OCI-LY3 (cell line): ENCODE results near the gene HOXC6.
A peak's percentile ranks its signal among the peaks of the same experiment; 100 is the strongest.
"Not testable (repeated sequence)": the region's sequence is repeated elsewhere in the genome, so short reads cannot be mapped to it uniquely, and the experiment has no call there.

ENCODE experiments used
- H2AFZ ChIP-seq: fragments of 200-600, 300-600 bp; shearing (Covaris generic); 2 replicates; pipeline ENCODE4 v1.6.0; 2014; ENCODE audit warnings: antibody characterized with exemption, low read depth, low read length
- H3K27ac ChIP-seq: fragments of 200-600, 300-600 bp; sonication (generic); 2 replicates; pipeline ENCODE4 v1.5.1; 2014; ENCODE audit warnings: mild to moderate bottlenecking, low read length, moderate library complexity, mixed read lengths
- H3K27me3 ChIP-seq: fragments of 200-600, 300-600 bp; sonication (generic); 2 replicates; pipeline ENCODE4 v1.6.1; 2014; ENCODE audit warnings: low read depth, low read length, mixed read lengths
- H3K36me3 ChIP-seq: fragments of 200-600, 300-600 bp; sonication (generic); replicated peaks from 2 replicates; pipeline ENCODE3; 2014; ENCODE audit warnings: low read depth, low read length, mixed read lengths
- H3K4me1 ChIP-seq: fragments of 300-600, 200-600 bp; sonication (generic); 2 replicates; pipeline ENCODE4 v1.6.1; 2014; ENCODE audit warnings: low read length, mixed read lengths
- H3K4me2 ChIP-seq: fragments of 200-600, 300-600 bp; sonication (generic); 2 replicates; pipeline ENCODE4 v1.6.1; 2014; ENCODE audit warnings: low read length, mixed read lengths
- H3K4me3 ChIP-seq: fragments of 300-600, 200-600 bp; sonication (generic); 2 replicates; pipeline ENCODE4 v1.5.1; 2014; ENCODE audit warnings: antibody characterized with exemption, mild to moderate bottlenecking, low read length, moderate library complexity
- H3K79me2 ChIP-seq: fragments of 300-600, 200-600 bp; shearing (Covaris generic); 2 replicates; pipeline ENCODE4 v1.6.1; 2014; ENCODE audit warnings: mild to moderate bottlenecking, low read length, mixed read lengths
- H3K9ac ChIP-seq: fragments of 300-600, 200-600 bp; shearing (Covaris generic); 2 replicates; pipeline ENCODE4 v1.6.0; 2014; ENCODE audit warnings: mild to moderate bottlenecking, low read length, moderate library complexity
- H3K9me3 ChIP-seq: fragments of 200-600, 300-600 bp; shearing (Covaris generic); 2 replicates; pipeline ENCODE4 v1.6.1; 2014; ENCODE audit warnings: low read length, mixed read lengths; ENCODE audit not compliant: insufficient read depth
- H4K20me1 ChIP-seq: fragments of 200-600, 300-600 bp; sonication (generic); 2 replicates; pipeline ENCODE4 v1.6.1; 2016; ENCODE audit warnings: low read length, mixed read lengths; ENCODE audit not compliant: insufficient read depth
- CTCF ChIP-seq: fragments of 200-600, 300-600 bp; sonication (generic); IDR thresholded peaks from 2 replicates; pipeline ENCODE4 v1.5.1; 2014; ENCODE audit warnings: antibody characterized with exemption, low read length, low read depth
- EZH2phosphoT487 ChIP-seq: fragments of 200-600 bp; shearing (Covaris generic); IDR thresholded peaks from 2 replicates; pipeline ENCODE4 v1.6.1; 2018; ENCODE audit warnings: antibody characterized with exemption, mixed run types, low read depth

HOXC6 gene

DNA sequence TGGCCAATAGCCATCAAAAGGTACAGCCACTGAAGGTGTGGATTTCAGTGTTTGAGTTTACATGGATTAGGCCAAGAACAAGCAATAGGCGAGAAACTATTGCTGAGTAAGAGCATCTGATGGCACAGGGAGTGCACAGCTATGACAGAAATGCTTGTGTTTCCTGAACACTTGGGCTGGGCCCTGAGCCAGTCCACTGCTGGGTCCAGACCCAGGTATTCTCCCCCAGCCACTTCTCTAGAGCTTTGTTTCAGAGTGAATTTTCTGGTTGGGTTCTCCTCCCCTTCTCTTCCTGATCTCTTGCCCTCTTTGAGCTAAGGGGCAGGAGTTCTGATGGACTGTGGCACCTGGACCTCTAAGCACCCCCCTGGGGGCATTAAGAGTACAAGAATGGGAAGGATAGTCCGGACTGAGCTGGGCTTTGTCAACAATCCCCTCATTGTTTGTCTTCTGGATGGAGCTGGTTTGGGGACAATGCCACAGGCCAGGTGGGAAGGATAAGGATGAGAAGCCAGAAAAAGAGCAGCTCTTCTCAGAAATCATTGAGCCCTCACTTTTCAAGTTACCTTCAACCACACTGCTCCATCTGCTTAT lies 13.0 kb downstream of the HOXC6 start:
- no peaks in the 10 kb centered on the region for H3K27me3 ChIP-seq
- no peaks in the 10 kb centered on the region for H4K20me1 ChIP-seq
- H3K9me3 ChIP-seq, result no peaks in the 10 kb centered on the region
- H2AFZ ChIP-seq, result no peak overlapping the region
- no peak overlapping the region for H3K27ac ChIP-seq
- no peaks in the 10 kb centered on the region for H3K36me3 ChIP-seq
- no peak overlapping the region for H3K9ac ChIP-seq
- no peak overlapping the region for H3K4me2 ChIP-seq
- H3K4me1 ChIP-seq, result peaks cover 26% of the 10 kb centered on the region
- no peaks in the 10 kb centered on the region for H3K79me2 ChIP-seq
- no peak overlapping the region for H3K4me3 ChIP-seq
- TF ChIP-seq CTCF (no peak), EZH2phosphoT487 (no peak)

- H3K9ac ChIP-seq, H4K20me1 ChIP-seq, H3K27ac ChIP-seq, H3K4me2 ChIP-seq, H3K36me3 ChIP-seq, H2AFZ ChIP-seq, H3K9me3 ChIP-seq, H3K4me3 ChIP-seq, H3K79me2 ChIP-seq, H3K27me3 ChIP-seq: not testable (repeated sequence)
- H3K4me1 ChIP-seq, result peaks cover 23% of the 10 kb centered on the region
These were observed 13.8 kb downstream of the HOXC6 start for GRCh38 chr12:54042033-54042432.

DNA sequence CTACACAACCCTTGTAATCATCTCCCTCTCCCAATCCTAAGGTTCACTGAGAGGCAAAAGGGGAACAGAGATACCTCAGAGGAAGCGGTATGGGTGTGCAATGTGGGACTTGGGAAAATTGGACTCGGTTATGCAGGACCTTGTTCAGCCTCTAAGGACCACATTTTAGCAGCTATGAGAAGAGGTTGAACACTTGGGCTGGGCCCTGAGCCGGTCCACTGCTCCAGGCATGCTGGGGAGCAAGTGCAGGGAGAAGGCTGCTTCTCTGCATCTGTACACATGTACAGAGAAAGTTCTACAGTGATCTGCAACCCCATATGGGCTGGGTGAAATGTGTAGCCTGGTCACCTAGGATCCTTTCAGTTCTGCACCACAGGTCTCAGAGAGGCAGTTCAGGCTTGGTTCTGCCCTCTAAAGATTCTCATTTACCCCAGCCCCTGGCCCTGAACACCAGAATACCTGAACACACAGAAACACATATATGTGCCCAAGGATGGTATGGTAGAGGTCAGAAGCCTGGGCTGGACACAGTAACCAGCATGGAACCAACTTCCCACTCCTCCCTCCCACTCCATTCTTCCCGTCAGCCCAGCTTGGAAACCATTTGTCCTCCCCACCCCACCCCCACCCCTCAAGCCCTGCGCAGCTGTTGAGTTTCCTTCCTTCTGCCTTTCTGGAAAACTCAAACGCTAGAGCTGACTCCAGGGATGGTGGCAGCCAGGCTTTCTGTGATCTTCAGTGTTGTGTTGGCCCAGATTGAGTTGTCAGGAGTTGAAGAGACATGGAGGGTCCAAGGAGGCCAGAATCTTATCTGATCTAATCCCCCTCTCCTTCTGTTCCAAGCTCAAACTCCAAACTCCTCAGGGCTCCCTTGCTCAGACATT lies 15.0 kb downstream of the HOXC6 start:
- no peak for TF ChIP-seq CTCF
- no peak for TF ChIP-seq EZH2phosphoT487
- Histone ChIP-seq H3K4me3 (no peak overlapping the region), H3K9ac (no peak overlapping the region; the same call in 1 of the 2 replicates), H3K27ac (no peak overlapping the region), H3K79me2 (no peaks in the 10 kb centered on the region), H4K20me1 (no peaks in the 10 kb centered on the region), H3K36me3 (no peaks in the 10 kb centered on the region), H3K4me1 (peaks cover 23% of the 10 kb centered on the region), H3K27me3 (no peaks in the 10 kb centered on the region), H3K9me3 (no peaks in the 10 kb centered on the region), H3K4me2 (no peak overlapping the region), H2AFZ (no peak overlapping the region)

- H4K20me1 ChIP-seq, result no peaks in the 10 kb centered on the region
- no peak overlapping the region for H3K27ac ChIP-seq
- peak overlapping the region; percentile 47; the same call in 1 of the 2 replicates for H2AFZ ChIP-seq
- H3K79me2 ChIP-seq, result no peaks in the 10 kb centered on the region
- peak overlapping the region; percentile 33 for H3K4me2 ChIP-seq
- peaks cover 24% of the 10 kb centered on the region for H3K4me1 ChIP-seq
- H3K4me3 ChIP-seq, result no peak overlapping the region
- H3K9me3 ChIP-seq, result no peaks in the 10 kb centered on the region
- TF ChIP-seq CTCF (no peak), EZH2phosphoT487 (no peak)
- H3K9ac ChIP-seq, result peak overlapping the region; percentile 3; the same call in 1 of the 2 replicates
- no peaks in the 10 kb centered on the region for H3K27me3 ChIP-seq
- H3K36me3 ChIP-seq, result no peaks in the 10 kb centered on the region
These were observed 16.3 kb downstream of the HOXC6 start for GRCh38 chr12:54044425-54045103.
